ENCODE measurements around the gene SPATA7.

DNA sequence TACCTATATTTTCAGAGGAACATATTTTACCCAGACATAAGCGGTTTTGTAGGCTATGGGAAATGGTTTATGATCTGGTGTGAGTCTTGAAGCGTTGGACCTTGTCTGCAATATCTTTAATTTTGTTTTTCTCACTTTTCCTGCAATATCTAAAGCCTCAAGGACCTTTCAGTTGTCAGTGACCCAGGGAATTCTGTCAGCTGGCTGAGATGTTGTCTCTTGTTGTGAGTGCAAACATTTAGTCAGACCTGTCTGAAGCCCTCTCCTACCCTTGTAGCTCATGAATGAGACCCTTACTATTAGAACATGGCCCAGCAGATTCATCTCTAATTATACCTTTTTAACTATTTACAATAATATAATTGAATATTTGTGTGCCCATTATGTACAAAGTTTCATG is 53.6 kb downstream of the SPATA7 start:
- TF ChIP-seq, protein P1, sequence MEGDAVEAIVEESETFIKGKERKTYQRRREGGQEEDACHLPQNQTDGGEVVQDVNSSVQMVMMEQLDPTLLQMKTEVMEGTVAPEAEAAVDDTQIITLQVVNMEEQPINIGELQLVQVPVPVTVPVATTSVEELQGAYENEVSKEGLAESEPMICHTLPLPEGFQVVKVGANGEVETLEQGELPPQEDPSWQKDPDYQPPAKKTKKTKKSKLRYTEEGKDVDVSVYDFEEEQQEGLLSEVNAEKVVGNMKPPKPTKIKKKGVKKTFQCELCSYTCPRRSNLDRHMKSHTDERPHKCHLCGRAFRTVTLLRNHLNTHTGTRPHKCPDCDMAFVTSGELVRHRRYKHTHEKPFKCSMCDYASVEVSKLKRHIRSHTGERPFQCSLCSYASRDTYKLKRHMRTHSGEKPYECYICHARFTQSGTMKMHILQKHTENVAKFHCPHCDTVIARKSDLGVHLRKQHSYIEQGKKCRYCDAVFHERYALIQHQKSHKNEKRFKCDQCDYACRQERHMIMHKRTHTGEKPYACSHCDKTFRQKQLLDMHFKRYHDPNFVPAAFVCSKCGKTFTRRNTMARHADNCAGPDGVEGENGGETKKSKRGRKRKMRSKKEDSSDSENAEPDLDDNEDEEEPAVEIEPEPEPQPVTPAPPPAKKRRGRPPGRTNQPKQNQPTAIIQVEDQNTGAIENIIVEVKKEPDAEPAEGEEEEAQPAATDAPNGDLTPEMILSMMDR (IDR thresholded peaks at IDR 0.05) = no peak
- no peak for TF ChIP-seq POLR2AphosphoS5 (IDR thresholded peaks at IDR 0.05; ENCODE audit: insufficient read depth in 1 of 2, low read depth in 1 of 2)
